Uterus (tissue), 4 donors: ENCODE results near the gene PICK1. TPM values are rescaled to one million over a fixed set of nuclear protein-coding genes. Genes with fewer than 3 reads are reported as not detected.

ENCODE experiments used
- DNase-seq, 2 donors: peaks; one replicate each; pipeline ENCODE4 v3.0.0-alpha.2; 2019 to 2020
- H3K27ac ChIP-seq, 2 donors: fragments of 200-600 bp; sonication (generic); 1 replicate in 1 of 2; 2 replicates in 1 of 2; pipeline ENCODE4 v1.5.1; 2016 to 2018
- H3K27me3 ChIP-seq, 2 donors: fragments of 200-600 bp; sonication (generic); one replicate each; pipeline ENCODE4 v1.5.1; 2018 to 2019; ENCODE audit warnings: control low read depth in 1 of 2
- H3K36me3 ChIP-seq, 2 donors: fragments of 200-600 bp; sonication (generic); one replicate each; pipeline ENCODE4 v1.5.1; 2019; ENCODE audit warnings: control low read depth in 1 of 2
- H3K4me1 ChIP-seq, 2 donors: fragments of 200-600 bp; sonication (generic); one replicate each; pipeline ENCODE4 v1.5.1; 2018 to 2019; ENCODE audit warnings: control low read depth in 1 of 2
- H3K4me3 ChIP-seq, 2 donors: fragments of 200-600 bp; sonication (generic); 1 replicate in 1 of 2; 2 replicates in 1 of 2; pipeline ENCODE4 v1.5.1; 2018 to 2019; ENCODE audit warnings: mild to moderate bottlenecking in 1 of 2
- H3K9me3 ChIP-seq, 2 donors: fragments of 200-600 bp; sonication (generic); one replicate each; pipeline ENCODE4 v1.5.1; 2019; ENCODE audit warnings: control low read depth in 1 of 2
- CTCF ChIP-seq, 4 experiments: fragments of 200-600 bp in 2 of 4; fragments of 450-650 bp in 2 of 4; sonication (generic) in 2 of 4; IDR thresholded peaks; one replicate each; pipeline ENCODE4 v1.5.1; 2016 to 2019; ENCODE audit warnings: antibody characterized with exemption in 4 of 4, mild to moderate bottlenecking in 2 of 4, moderate library complexity in 1 of 4
- POLR2A ChIP-seq, 2 donors: fragments of 450-650 bp; IDR thresholded peaks; one replicate each; pipeline ENCODE4 v1.6.1; 2016; ENCODE audit warnings: antibody characterized with exemption in 2 of 2, mild to moderate bottlenecking in 1 of 2, moderate library complexity in 1 of 2
- intact Hi-C: fragments of 100-400 bp; cut with DNase I; formaldehyde crosslinking; loops from one replicate; pipeline ENCODE4 v1.15.1; 2023; ENCODE audit warnings: low total_unique reads
- total RNA-seq, 4 donors: library from RNA; depleted of rRNA in 3 of 4; stranded (reverse); fragments of >200 nt in 3 of 4; gene quantifications; one replicate each; pipeline versions ENCODE4 v1.1.0 to v1.2.4, GENCODE V29; 2014 to 2023
- donor health status: DM: yes; HTN: yes; CAD: no.

The PICK1 gene
- total RNA-seq, 4 donors from 2014 or later: 2.9 to 38.7 (median 29.2) TPM

GRCh38 chr22:38040953-38041759 lies 16.0 kb upstream of the PICK1 start:
- intact Hi-C loops: no loop called here
- H3K4me1 ChIP-seq: peaks cover 0 to 3% of the 10 kb centered on the region in 2 donors
- H3K36me3 ChIP-seq: no peaks in the 10 kb centered on the region
- DNase-seq: no peak
- H3K27ac ChIP-seq: no peak overlapping the region
- no peak overlapping the region for H3K4me3 ChIP-seq
- TF ChIP-seq POLR2A (IDR thresholded peaks at IDR 0.05): no peak
- no peak for TF ChIP-seq CTCF (IDR thresholded peaks at IDR 0.05)
- no peaks in the 10 kb centered on the region for H3K27me3 ChIP-seq
- H3K9me3 ChIP-seq: no peaks in the 10 kb centered on the region

- peaks cover 0 to 3% of the 10 kb centered on the region in 2 donors for H3K4me1 ChIP-seq
- no peak overlapping the region for H3K4me3 ChIP-seq
- no peaks in the 10 kb centered on the region for H3K36me3 ChIP-seq
- intact Hi-C loops: no loop called here
- no peaks in the 10 kb centered on the region for H3K9me3 ChIP-seq
- no peak for DNase-seq
- H3K27me3 ChIP-seq: no peaks in the 10 kb centered on the region
- TF ChIP-seq POLR2A (IDR thresholded peaks at IDR 0.05) (no peak), CTCF (IDR thresholded peaks at IDR 0.05) (no peak)
- no peak overlapping the region for H3K27ac ChIP-seq
Measured at GRCh38 chr22:38041760-38042487, 15.3 kb upstream of the PICK1 start.

GRCh38 chr22:38042488-38042790 lies 14.8 kb upstream of the PICK1 start:
- TF ChIP-seq CTCF (IDR thresholded peaks at IDR 0.05) (no peak), POLR2A (IDR thresholded peaks at IDR 0.05) (no peak)
- no peak overlapping the region for H3K27ac ChIP-seq
- H3K4me1 ChIP-seq: peaks cover 0 to 3% of the 10 kb centered on the region in 2 donors
- DNase-seq: no peak
- intact Hi-C loops: no loop called here
- no peaks in the 10 kb centered on the region for H3K36me3 ChIP-seq
- no peaks in the 10 kb centered on the region for H3K9me3 ChIP-seq
- H3K27me3 ChIP-seq: no peaks in the 10 kb centered on the region
- no peak overlapping the region for H3K4me3 ChIP-seq

- intact Hi-C loops: no loop called here
- TF ChIP-seq POLR2A (IDR thresholded peaks at IDR 0.05) (no peak), CTCF (IDR thresholded peaks at IDR 0.05) (no peak)
- Histone ChIP-seq H3K4me1 (peaks cover 0 to 3% of the 10 kb centered on the region in 2 donors), H3K27ac (no peak overlapping the region), H3K9me3 (no peaks in the 10 kb centered on the region), H3K36me3 (no peaks in the 10 kb centered on the region), H3K27me3 (no peaks in the 10 kb centered on the region), H3K4me3 (no peak overlapping the region)
- no peak for DNase-seq
Measured at GRCh38 chr22:38043151-38044039, 13.8 kb upstream of the PICK1 start.
